Hepatocyte (in vitro differentiated cells): ENCODE data around the gene SHKBP1. TPM values are rescaled to one million over a fixed set of nuclear protein-coding genes. Genes with fewer than 3 reads are reported as not detected.

Experiments
- DNase-seq: peaks from one replicate; pipeline ENCODE4 v3.0.0-alpha.2; 2016; ENCODE audit warnings: low spot score
- H2AFZ ChIP-seq: fragments of 200-600 bp; sonication (generic); 2 replicates; pipeline ENCODE4 v1.6.0; 2016; ENCODE audit warnings: antibody characterized with exemption, mild to moderate bottlenecking
- H3K27ac ChIP-seq: fragments of 200-600 bp; sonication (generic); 2 replicates; pipeline ENCODE4 v1.5.1; 2016; ENCODE audit warnings: mild to moderate bottlenecking
- H3K27me3 ChIP-seq: fragments of 200-600 bp; sonication (generic); 2 replicates; pipeline ENCODE4 v1.6.1; 2016
- H3K36me3 ChIP-seq: fragments of 200-600 bp; sonication (generic); replicated peaks from 2 replicates; pipeline ENCODE4 v1.5.1; 2016; ENCODE audit warnings: low read depth; ENCODE audit not compliant: insufficient read depth
- H3K4me1 ChIP-seq: fragments of 200-600 bp; sonication (generic); 2 replicates; pipeline ENCODE4 v1.5.1; 2016; ENCODE audit warnings: mild to moderate bottlenecking, moderate library complexity; ENCODE audit not compliant: insufficient read depth
- H3K4me2 ChIP-seq: fragments of 200-600 bp; sonication (generic); 2 replicates; pipeline ENCODE4 v1.6.0; 2016
- H3K4me3 ChIP-seq: fragments of 200-600 bp; sonication (generic); 2 replicates; pipeline ENCODE4 v1.5.1; 2016; ENCODE audit warnings: mild to moderate bottlenecking
- H3K79me2 ChIP-seq: fragments of 200-600 bp; sonication (generic); 2 replicates; pipeline ENCODE4 v1.6.0; 2017; ENCODE audit warnings: mild to moderate bottlenecking
- H3K9me2 ChIP-seq: fragments of 200-600 bp; sonication (generic); replicated peaks from 2 replicates; pipeline ENCODE4 v1.6.0; 2017; ENCODE audit warnings: mild to moderate bottlenecking; ENCODE audit not compliant: insufficient read depth
- H3K9me3 ChIP-seq: fragments of 200-600 bp; sonication (generic); 2 replicates; pipeline ENCODE4 v1.5.1; 2016; ENCODE audit warnings: low read depth, mild to moderate bottlenecking
- H4K20me1 ChIP-seq: fragments of 200-600 bp; sonication (generic); 2 replicates; pipeline ENCODE4 v1.6.0; 2016; ENCODE audit warnings: mild to moderate bottlenecking; ENCODE audit not compliant: insufficient read depth, poor library complexity, severe bottlenecking
- EZH2 ChIP-seq: fragments of 200-600 bp; sonication (generic); IDR thresholded peaks from 2 replicates; pipeline ENCODE4 v1.6.1; 2016; ENCODE audit warnings: antibody characterized with exemption, mild to moderate bottlenecking, borderline replicate concordance
- EZH2phosphoT487 ChIP-seq: fragments of 200-600 bp; sonication (generic); IDR thresholded peaks from one replicate; pipeline ENCODE4 v1.6.1; 2018; ENCODE audit warnings: antibody characterized with exemption, mild to moderate bottlenecking, low read depth, moderate library complexity; ENCODE audit not compliant: unreplicated experiment, severe bottlenecking
- WGBS: methylation state at CpG from one replicate; pipeline ENCODE4 v1.1.6; 2016; ENCODE audit warnings: low lambda C conversion rate; ENCODE audit errors: missing lambda C conversion rate; 5-methylcytosine and 5-hydroxymethylcytosine counted together
- polyA plus RNA-seq: library from polyadenylated mRNA; unstranded; fragments of >200 nt; fragmentation: Nextera tagmentation; extraction: Ambion mirVana; gene quantifications from 2 replicates; pipeline ENCODE4 v1.2.1, GENCODE V29; 2016
- total RNA-seq: library from RNA; depleted of rRNA; stranded (reverse); fragments of >200 nt; gene quantifications from 2 replicates; pipeline ENCODE4 v1.2.3, GENCODE V29; 2014
- TF ChIP-seq, protein P1 (sequence below): fragments of 200-600 bp; sonication (generic); IDR thresholded peaks from 2 replicates; pipeline ENCODE4 v1.5.1; 2016; ENCODE audit warnings: antibody characterized with exemption, mild to moderate bottlenecking; ENCODE audit not compliant: poor library complexity

The SHKBP1 gene
- total and polyA plus RNA-seq, 2 experiments from 2014 or later: 44.6 to 83.6 TPM

DNA sequence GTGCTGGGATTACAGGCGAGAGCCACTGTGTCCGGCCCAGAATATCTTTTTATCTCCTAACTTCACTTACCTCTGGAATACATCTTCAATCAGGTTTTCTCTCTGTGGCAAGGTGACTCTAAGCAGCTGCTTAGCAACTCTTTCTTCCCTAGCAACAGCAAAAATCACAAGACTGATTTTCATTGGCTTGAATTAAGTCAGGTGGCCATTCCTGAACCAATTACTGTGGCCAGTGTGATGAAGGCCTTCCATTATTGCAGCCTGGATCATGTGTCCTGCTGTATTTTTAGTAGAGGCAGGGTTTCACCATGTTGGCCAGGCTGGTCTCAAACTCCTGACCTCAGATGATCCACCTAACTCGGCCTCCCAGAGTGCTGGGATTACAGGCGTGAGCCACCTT lies 15.5 kb downstream of the SHKBP1 start:
- peaks cover 6% of the 10 kb centered on the region for H3K27me3 ChIP-seq
- TF ChIP-seq EZH2 (no peak), EZH2phosphoT487 (no peak)
- TF ChIP-seq, protein P1, sequence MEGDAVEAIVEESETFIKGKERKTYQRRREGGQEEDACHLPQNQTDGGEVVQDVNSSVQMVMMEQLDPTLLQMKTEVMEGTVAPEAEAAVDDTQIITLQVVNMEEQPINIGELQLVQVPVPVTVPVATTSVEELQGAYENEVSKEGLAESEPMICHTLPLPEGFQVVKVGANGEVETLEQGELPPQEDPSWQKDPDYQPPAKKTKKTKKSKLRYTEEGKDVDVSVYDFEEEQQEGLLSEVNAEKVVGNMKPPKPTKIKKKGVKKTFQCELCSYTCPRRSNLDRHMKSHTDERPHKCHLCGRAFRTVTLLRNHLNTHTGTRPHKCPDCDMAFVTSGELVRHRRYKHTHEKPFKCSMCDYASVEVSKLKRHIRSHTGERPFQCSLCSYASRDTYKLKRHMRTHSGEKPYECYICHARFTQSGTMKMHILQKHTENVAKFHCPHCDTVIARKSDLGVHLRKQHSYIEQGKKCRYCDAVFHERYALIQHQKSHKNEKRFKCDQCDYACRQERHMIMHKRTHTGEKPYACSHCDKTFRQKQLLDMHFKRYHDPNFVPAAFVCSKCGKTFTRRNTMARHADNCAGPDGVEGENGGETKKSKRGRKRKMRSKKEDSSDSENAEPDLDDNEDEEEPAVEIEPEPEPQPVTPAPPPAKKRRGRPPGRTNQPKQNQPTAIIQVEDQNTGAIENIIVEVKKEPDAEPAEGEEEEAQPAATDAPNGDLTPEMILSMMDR: no peak
- peaks cover 1% of the 10 kb centered on the region for H3K4me1 ChIP-seq
- no peaks in the 10 kb centered on the region for H3K9me3 ChIP-seq
- no peaks in the 10 kb centered on the region for H3K9me2 ChIP-seq
- 86% methylated on average over 4 of the region's 4 CpGs for WGBS
- H3K79me2 ChIP-seq: no peaks in the 10 kb centered on the region
- H3K4me2 ChIP-seq: no peak overlapping the region
- H3K27ac ChIP-seq: no peak overlapping the region
- H3K36me3 ChIP-seq: no peaks in the 10 kb centered on the region
- H4K20me1 ChIP-seq: no peaks in the 10 kb centered on the region
- DNase-seq: no peak
- no peak overlapping the region for H2AFZ ChIP-seq
- no peak overlapping the region for H3K4me3 ChIP-seq

DNA sequence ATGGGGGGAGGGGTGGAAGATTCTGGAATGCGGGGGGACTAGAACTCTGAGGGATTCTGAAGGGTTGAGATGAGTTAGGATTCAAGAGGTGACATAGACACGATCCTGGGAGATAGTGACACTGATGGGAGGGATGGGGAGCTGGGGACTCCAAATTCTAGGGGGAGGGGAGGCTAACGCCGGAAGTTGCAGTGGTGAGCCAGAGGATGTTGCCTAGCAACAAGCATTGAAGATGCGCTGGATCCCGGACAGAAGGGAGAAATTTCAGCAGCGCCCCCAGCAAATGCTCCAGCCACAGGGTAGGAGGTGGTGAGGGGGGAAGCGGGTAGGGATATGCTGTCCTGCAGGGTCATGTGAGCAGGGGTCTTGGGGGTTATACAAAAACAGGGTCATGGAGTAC lies 17.6 kb downstream of the SHKBP1 start:
- Histone ChIP-seq H2AFZ (no peak overlapping the region), H3K27ac (no peak overlapping the region), H3K27me3 (peaks cover 18% of the 10 kb centered on the region), H3K79me2 (no peaks in the 10 kb centered on the region), H3K4me3 (no peak overlapping the region), H4K20me1 (no peaks in the 10 kb centered on the region), H3K36me3 (no peaks in the 10 kb centered on the region), H3K4me2 (no peak overlapping the region), H3K4me1 (peaks cover 2% of the 10 kb centered on the region), H3K9me2 (no peaks in the 10 kb centered on the region), H3K9me3 (no peaks in the 10 kb centered on the region)
- WGBS: 47% methylated on average over 5 of the region's 8 CpGs
- no peak for DNase-seq
- TF ChIP-seq EZH2: no peak
- TF ChIP-seq, protein P1: no peak
- no peak for TF ChIP-seq EZH2phosphoT487

DNA sequence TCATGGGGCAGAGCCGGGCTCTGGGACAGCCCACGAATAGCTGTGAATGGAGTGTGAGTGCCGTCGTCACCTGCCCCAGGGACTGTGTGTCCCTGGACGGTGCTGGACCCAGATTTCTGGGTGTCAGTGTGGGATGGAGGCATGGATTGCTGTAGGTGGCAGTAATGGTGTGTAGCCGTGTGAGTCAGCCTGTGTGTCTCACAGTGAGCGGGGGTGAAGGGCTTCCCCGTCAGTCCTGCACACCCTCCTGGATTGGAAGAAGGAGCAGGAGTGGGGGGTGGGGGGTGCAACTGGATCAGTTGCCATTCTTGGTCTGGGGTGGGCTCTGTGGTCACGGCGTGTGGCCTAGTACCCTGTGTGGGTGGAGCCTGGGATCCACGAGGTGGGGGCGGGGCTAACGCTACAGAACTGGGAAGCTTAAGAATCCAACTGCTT lies 18.0 kb downstream of the SHKBP1 start:
- Histone ChIP-seq H3K27me3 (peaks cover 22% of the 10 kb centered on the region), H3K27ac (no peak overlapping the region), H3K9me2 (no peaks in the 10 kb centered on the region), H4K20me1 (no peaks in the 10 kb centered on the region), H3K4me2 (no peak overlapping the region), H2AFZ (no peak overlapping the region), H3K4me1 (peaks cover 2% of the 10 kb centered on the region), H3K79me2 (no peaks in the 10 kb centered on the region), H3K4me3 (no peak overlapping the region), H3K9me3 (no peaks in the 10 kb centered on the region), H3K36me3 (no peaks in the 10 kb centered on the region)
- 39% methylated on average over 12 of the region's 13 CpGs for WGBS
- no peak for DNase-seq
- TF ChIP-seq, protein P1: no peak
- TF ChIP-seq EZH2phosphoT487: no peak
- TF ChIP-seq EZH2: no peak
